ENCODE measurements around the gene VEGFA. TPM values are rescaled to one million over a fixed set of nuclear protein-coding genes. Genes with fewer than 3 reads are reported as not detected.

The VEGFA gene
- polyA plus RNA-seq, 1 experiment: 189 TPM

- H3K27me3 ChIP-seq (ENCODE audit: control insufficient read depth, insufficient read depth, low read length): peaks cover 4% of the 10 kb centered on the region
- H3K27ac ChIP-seq (ENCODE audit: low read depth, low read length): no peak overlapping the region
- CTCF ChIA-PET: interaction anchor here (1.6 kb wide), 1 partner anchor 273 kb away, joined by 4 read pairs; no protein-coding TSS in a partner anchor
- H3K4me3 ChIP-seq (ENCODE audit: low read depth, low read length): no peak overlapping the region
- POLR2A ChIA-PET: interaction anchor here (0.6 kb wide), 1 partner anchor 246 kb away, joined by 4 read pairs; no protein-coding TSS in a partner anchor
- no peak for DNase-seq (ENCODE audit: low read depth, low spot score)
- H3K9me3 ChIP-seq (ENCODE audit: control insufficient read depth, insufficient read depth, low read length): no peaks in the 10 kb centered on the region; the same call in 1 of the 2 replicates
- TF ChIP-seq, protein P1, sequence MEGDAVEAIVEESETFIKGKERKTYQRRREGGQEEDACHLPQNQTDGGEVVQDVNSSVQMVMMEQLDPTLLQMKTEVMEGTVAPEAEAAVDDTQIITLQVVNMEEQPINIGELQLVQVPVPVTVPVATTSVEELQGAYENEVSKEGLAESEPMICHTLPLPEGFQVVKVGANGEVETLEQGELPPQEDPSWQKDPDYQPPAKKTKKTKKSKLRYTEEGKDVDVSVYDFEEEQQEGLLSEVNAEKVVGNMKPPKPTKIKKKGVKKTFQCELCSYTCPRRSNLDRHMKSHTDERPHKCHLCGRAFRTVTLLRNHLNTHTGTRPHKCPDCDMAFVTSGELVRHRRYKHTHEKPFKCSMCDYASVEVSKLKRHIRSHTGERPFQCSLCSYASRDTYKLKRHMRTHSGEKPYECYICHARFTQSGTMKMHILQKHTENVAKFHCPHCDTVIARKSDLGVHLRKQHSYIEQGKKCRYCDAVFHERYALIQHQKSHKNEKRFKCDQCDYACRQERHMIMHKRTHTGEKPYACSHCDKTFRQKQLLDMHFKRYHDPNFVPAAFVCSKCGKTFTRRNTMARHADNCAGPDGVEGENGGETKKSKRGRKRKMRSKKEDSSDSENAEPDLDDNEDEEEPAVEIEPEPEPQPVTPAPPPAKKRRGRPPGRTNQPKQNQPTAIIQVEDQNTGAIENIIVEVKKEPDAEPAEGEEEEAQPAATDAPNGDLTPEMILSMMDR (IDR thresholded peaks at IDR 0.05; ENCODE audit: low read depth, low read length): no peak
These were observed 35.7 kb downstream of the VEGFA start for GRCh38 chr6:43805699-43806042.

- DNase-seq (ENCODE audit: low read depth, low spot score): no peak
- H3K4me3 ChIP-seq (ENCODE audit: low read depth, low read length): no peak overlapping the region
- H3K27me3 ChIP-seq (ENCODE audit: control insufficient read depth, insufficient read depth, low read length): peaks cover 4% of the 10 kb centered on the region
- CTCF ChIA-PET: interaction anchor here (1.4 to 1.6 kb wide), 2 partner anchors 32 to 273 kb away, joined by 4 read pairs; no protein-coding TSS in a partner anchor
- TF ChIP-seq, protein P1 (IDR thresholded peaks at IDR 0.05; ENCODE audit: low read depth, low read length): no peak
- POLR2A ChIA-PET: interaction anchor here (0.6 kb wide), 1 partner anchor 246 kb away, joined by 4 read pairs; no protein-coding TSS in a partner anchor
- no peaks in the 10 kb centered on the region; the same call in 1 of the 2 replicates for H3K9me3 ChIP-seq (ENCODE audit: control insufficient read depth, insufficient read depth, low read length)
- no peak overlapping the region for H3K27ac ChIP-seq (ENCODE audit: low read depth, low read length)
These were observed 36.2 kb downstream of the VEGFA start for GRCh38 chr6:43806043-43806757.

DNA sequence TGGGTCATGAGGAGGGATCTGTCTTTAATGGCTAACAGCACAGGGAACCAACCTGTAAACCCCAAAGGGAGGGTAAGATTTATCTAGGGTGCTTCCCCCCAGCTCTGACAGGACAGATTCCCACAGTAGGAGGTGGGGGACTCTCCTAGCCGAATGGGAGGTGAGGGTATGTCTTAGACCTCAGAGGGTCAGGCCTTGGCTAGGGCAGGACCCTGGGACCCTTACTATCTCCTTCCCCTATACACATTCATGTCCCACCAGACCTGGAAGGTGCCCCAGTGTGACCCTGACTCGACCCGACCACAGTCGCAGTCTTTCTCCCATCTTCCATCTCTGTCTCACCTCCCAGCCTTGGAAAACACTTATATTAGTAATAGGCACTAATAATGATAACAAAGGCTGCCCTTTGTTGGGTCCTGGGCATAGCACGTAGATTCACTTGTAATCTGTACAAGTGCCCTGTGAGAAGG is 36.8 kb downstream of the VEGFA start:
- Histone ChIP-seq H3K27ac (ENCODE audit: low read depth, low read length) (no peak overlapping the region), H3K4me3 (ENCODE audit: low read depth, low read length) (no peak overlapping the region), H3K27me3 (ENCODE audit: control insufficient read depth, insufficient read depth, low read length) (peaks cover 4% of the 10 kb centered on the region), H3K9me3 (ENCODE audit: control insufficient read depth, insufficient read depth, low read length) (no peaks in the 10 kb centered on the region; the same call in 1 of the 2 replicates)
- POLR2A ChIA-PET: interaction anchor here (0.8 to 1.5 kb wide), 2 partner anchors 10 to 33 kb away, joined by 4 read pairs; no protein-coding TSS in a partner anchor
- CTCF ChIA-PET: interaction anchor here (1.4 to 1.6 kb wide), 2 partner anchors 33 to 272 kb away, joined by 4 read pairs; no protein-coding TSS in a partner anchor
- DNase-seq (ENCODE audit: low read depth, low spot score): no peak
- TF ChIP-seq, protein P1 (IDR thresholded peaks at IDR 0.05; ENCODE audit: low read depth, low read length): no peak

- H3K9me3 ChIP-seq (ENCODE audit: control insufficient read depth, insufficient read depth, low read length): no peaks in the 10 kb centered on the region
- H3K27me3 ChIP-seq (ENCODE audit: control insufficient read depth, insufficient read depth, low read length): peaks cover 4% of the 10 kb centered on the region
- ChIA-PET POLR2A (interaction anchor here (0.8 to 1.5 kb wide), 4 partner anchors 10 to 257 kb away, joined by 3 to 4 read pairs (median 4); partner anchors contain the start of gene VEGFA), CTCF (interaction anchor here (1.1 to 1.6 kb wide), 4 partner anchors 30 to 271 kb away, joined by 4 read pairs; partner anchors contain the start of gene VEGFA)
- no peak overlapping the region for H3K4me3 ChIP-seq (ENCODE audit: low read depth, low read length)
- no peak for DNase-seq (ENCODE audit: low read depth, low spot score)
- TF ChIP-seq, protein P1 (IDR thresholded peaks at IDR 0.05; ENCODE audit: low read depth, low read length): no peak
- peak overlapping the region; percentile 31 for H3K27ac ChIP-seq (ENCODE audit: low read depth, low read length)
These were observed 37.4 kb downstream of the VEGFA start for GRCh38 chr6:43807228-43808061.

Data from AG04450 (cell line).